GM18502 (cell line): ENCODE results near the gene TMEM147.

ENCODE experiments used
- ATAC-seq: cut with Tn5 transposase; IDR thresholded peaks from one replicate; pipeline ENCODE4 v1.9.1; 2021; ENCODE audit warnings: mild to moderate bottlenecking; ENCODE audit not compliant: unreplicated experiment, poor library complexity

Gene TMEM147

DNA sequence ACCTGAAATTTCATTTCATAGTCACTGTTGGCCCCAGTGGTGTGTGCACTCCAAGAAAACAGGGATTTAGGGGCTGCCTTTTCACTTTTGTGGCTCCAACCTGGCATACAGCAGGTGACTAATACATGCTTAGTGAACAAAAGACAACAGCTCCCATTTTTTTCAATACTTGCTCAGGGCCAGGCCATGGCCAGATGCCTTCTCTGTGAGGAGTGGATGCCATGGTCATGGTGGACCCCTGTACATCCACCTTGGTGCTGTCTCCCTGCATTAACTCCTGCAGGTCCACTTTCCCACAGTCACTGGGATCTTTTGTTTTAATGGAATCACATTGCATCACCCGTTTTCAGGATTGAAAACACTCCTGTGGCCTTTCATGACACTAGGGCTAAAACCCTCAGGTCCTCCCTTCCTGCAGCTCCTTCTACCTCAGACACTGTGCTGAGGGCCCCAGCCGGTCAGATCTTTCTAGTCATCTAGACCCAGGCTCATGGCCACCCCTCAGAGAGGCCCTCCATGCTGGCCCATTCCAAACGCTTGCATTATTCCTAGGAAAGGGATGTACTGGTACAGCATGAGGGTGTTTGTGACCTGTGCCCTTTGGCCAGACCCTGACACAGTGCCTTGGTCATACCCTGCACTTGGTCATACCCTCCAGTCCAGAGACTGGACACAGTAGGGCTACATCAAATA, 1.2 kb upstream of the TMEM147 start:
- no peak for ATAC-seq

DNA sequence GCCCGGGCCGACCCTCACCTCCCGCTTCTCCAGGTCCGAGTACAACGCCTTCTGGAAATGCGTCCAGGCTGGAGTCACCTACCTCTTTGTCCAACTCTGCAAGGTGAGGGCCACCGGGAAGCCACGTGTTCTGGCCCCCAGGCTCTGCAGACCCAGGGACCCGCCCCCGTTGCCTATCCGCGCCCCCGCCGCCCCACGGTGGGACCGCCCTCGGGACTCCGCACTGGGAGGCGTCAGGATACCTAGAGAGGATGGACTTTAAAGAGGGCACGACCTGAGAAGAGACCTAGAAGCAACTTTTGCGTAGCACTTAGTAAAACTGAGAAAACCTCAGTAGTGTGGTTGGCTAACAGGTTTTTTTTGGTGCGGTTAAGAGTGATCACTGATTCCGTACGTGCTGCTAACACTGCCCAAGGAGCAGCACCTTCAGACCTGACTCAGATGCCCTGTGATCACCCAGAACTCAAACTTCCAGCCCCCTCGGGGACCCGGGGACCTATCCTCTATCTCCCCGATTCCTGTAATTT, 492 bp downstream of the TMEM147 start:
- peak; percentile 51 for ATAC-seq

DNA sequence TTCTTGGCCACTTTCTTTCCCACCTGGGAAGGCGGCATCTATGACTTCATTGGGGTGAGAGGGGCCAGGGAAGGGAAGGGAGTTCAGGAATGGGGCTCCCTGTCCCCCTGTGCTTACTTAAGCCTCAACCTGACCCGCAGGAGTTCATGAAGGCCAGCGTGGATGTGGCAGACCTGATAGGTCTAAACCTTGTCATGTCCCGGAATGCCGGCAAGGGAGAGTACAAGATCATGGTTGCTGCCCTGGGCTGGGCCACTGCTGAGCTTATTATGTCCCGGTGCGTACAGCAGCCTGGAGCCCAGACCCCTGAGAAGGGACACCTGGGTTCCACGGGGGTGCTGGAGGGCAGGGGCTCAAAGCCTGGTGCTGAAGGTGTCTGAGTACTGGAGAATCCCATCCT, 1.1 kb downstream of the TMEM147 start:
- ATAC-seq: no peak

DNA sequence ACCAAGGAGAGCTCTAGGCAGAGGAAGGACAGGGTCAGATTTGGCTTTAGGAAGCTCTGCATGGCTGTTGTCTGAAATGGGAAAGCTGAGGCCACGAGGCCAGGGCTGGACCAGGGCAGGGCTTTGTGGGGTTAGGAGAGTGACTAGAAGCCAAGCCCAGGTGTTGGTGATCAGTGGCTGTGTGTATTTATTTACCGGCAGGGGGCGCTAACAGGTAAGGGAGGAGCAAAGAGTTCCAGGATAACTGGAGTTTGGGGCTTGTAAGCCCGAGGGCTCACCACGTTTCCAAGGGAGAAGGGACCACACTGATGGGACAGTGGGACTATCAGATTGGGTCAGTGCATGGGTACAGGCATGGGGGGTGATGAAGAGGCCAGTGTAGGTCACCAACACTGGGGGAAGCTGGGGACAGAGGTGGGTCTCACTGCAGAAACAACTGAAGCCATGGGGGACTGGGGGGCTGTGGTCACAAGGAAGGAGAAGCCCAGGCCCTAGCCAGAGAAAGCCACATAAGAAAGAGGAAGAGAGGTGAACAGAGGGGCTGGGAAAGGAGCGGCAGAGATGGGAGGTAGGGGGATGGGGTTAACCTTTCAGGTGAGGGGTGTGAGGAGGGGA, 3.9 kb downstream of the TMEM147 start:
- no peak for ATAC-seq

DNA sequence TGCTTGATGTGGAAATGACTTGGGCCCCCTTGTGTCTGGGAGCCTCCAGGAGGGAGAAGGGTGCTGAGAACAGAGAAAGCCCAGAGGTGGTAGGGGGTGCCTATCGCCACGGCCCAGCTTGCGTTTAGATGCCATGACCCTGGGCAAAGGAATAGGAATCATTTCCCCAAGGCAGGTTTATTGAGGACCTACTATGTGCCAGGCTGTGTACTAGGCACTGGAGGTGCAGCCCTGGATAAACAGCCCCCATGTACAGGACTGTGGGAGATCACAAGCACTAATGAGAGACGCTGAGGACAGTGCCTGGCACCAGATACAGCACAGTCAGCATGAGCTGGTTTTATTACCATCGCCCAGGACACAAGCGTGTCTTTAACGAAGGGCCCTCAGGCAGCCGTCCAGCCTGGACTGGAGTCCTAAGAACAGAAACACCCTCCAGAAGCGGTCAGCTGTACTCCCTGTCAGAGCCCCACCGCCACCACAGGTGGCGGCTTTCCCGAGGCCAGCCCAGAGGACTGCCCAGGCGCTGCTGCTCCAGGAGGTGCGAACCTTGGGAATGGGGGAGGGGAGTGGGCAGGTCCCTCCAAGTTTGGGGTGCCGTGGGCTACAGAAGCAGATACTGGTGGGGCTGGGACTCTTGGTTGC, 4.6 kb downstream of the TMEM147 start:
- no peak for ATAC-seq

DNA sequence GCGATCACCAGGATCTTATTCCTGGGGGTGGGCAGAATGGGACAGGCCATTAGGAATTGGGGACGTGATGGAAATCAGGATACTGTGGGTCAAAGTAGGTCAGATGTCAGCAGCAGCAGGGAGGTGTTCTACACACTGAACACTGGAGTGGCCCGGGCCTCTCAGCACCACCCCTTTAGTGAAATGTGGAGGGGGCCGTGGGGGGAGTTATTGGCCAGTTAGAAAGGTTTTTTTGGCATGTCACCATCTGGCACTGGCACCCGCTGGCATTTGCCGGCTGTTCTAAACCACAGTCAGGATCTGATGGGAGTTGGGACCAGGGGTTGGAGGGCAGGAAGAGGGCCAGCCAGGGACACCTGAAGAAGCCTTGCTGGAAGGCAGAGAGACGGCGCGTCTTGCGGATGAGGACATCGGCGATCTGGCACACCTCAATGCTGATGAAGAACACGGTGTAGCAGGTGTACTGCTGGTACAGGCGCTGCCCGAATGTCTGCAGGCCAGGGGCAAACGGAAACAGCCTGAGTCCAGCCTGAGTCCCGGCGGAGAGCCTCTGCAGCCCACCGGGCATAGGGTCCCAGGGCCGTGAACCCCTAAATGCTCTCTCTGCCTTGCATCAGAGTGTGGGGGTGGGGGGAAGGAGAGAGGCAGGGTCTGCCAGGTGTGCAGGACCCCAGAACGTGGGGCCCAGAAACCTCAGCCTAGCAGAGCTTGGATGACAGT, 5.8 kb downstream of the TMEM147 start:
- ATAC-seq: no peak

DNA sequence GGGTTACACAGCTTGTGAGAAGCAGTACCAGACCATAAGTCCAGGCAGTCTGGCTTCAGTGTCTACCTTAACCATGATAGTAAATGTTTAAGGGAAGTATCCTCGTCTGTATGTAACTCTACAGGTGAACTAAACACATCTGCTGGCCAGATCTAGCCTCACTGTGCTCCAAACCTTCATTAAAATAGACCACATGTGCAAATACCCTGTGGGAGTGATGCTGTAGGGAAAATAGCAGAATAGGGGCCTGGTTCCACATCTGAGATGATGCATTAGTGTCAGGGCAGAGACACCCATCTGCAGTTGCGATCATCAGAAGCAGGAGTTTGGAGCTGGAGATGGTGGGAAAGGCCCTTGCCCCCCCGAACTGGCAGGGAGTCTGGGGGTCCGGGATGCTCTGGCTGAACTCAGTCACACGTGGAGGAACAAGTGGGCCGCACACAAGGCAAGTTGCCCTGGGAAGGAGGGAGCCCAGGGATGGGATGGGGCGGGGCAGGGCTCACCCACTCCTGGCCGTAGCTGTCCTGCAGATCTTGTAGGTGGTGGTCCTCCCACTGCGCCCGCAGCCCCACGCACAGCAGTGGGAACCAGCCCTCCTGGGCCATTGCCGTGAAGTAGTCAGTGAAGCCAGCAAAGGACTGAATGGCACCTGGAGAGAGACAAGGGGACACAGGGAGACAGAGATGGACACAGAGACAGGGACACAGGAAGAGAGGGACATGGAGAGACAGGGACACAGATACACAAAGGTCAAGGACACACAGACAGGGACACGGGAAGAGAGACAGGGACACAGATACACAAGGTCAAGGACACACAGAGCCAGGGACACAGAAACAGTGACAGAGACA, 7.3 kb downstream of the TMEM147 start:
- ATAC-seq: no peak

DNA sequence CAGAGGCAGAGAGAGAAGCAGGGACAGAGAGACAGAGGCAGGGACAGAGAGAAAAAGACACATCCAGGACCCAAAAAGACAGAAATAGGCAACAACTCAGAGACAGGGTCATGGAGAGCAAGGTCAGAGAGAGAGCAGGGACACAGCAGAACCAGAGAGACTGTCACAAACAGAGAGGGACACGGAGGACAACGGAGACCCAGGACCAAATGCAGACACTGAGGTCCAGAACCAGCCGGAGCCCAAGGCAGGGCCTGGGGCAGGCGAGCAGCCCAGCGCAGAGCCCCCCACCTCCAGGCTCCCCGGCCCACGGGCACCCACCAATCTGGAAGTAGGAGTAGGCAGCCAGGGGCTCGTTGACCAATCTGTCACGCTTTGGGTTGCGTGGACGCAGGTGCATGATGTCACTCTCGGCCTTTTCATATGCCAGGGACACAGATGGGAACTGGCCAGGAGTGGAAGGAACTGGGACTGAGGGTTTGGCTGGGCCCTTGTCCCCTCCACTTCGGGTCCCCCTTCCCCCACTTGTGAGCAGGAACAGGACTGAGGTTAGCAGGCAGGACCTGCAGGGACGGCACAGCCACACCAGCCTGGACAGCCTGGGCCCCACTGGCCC, 8.1 kb downstream of the TMEM147 start:
- ATAC-seq: no peak

DNA sequence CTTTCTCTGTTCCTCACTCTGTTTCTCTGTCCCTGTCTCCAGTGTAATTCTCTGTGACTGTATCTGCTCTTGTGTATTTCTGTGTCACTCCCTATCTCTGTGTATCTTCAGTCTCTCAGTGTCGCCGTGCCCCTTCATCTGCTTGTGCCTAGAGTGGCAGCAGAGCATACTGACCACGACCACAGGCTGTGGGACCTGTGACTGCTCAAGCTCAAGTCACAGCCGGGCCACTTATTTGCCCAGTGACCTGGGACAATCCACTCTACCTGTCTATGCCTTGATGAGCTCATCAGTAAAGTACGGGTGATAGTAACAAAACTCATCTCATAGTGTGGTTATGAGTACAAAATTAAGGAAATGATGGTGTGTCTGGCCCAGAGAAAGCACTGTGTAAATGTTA, 8.7 kb downstream of the TMEM147 start:
- no peak for ATAC-seq

DNA sequence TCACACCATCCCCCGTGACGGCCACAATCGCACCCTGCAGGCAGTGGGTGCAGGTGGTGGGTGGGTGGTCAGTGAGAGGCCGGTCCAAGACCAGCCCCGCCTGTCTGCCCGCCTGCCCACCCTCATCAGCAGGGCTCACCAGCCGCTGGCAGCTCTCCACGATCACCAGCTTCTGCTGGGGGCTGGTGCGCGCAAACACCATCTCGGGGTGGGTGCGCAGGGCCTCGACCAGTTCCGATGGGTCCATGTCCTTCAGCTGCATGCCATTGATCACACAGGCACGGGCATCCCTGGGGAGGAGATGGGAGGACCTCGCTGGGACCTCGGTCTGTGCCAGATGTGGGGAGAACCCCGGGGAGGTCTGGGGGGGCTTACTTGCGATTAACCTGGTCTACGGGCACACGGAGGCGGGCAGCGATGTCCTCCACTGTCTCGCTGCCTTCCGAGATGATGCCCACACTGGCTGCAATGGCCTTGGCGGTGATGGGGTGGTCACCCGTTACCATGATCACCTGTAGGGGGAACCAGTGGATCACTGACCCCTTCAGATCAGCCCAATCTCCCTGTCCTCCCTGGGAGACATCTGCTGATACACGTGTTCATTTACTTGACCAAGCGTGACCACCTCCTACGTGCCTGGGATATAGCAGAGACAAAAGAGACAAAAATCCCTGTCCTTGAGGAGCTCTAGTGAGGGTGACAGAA, 10.0 kb downstream of the TMEM147 start:
- ATAC-seq: no peak

DNA sequence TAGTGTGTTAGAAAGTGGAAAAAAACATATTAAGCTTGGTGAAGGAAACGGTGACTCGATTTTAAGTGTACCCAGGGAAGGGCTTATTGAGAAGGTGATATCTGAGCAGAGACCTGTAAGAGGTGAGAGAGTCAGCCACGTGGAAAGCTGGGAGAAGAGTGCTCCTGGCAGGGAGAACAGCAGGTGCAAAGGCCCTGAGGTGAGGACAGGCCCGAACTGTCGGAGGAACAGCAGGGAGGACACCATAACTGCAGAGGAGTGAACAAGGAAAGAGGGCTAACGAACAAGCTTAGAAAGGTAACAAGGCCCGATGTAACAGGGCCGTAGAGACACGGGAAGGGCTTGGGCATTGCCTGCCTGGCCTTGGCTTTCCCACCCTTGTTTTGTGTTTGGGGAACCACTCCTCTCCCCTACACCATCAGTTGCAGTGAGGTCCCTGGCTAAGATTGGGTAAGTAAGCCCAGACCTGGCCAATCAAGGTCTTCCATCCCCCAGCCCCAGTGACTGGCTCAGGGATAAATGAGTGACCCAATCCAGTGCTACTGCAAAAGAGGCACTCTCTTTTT, 10.7 kb downstream of the TMEM147 start:
- no peak for ATAC-seq

DNA sequence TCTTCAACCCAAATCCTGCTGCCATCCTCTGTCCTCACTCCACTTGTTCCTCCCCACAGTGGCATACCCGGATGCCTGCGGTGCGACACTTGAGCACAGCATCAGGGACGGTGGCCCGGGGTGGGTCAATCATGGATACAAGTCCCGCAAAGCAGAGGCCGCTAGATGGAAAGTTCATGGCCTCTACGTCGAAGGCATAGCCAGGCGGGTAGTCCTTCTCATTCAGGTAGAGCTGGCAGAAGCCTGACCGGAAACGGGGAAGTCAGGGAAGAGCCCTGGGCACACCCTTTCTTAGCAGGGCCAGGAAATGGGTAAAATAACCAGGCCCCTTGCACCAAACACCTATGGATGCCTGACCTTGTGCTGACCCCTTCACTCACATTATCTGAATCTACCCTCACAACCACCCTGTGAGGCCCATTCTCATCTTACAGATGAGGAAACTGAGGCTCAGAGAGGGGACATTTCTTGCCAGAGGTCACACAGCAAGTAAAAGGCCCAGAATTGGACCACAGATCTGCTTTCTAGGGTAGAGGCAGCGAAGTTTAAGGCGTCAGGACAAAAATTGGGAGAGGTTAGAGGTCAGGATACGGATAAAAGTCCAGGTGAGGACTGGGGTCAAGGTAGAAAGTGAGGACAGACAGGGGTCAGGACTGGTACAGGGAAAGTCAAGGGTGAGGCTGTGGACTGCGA, 11.6 kb downstream of the TMEM147 start:
- no peak for ATAC-seq

DNA sequence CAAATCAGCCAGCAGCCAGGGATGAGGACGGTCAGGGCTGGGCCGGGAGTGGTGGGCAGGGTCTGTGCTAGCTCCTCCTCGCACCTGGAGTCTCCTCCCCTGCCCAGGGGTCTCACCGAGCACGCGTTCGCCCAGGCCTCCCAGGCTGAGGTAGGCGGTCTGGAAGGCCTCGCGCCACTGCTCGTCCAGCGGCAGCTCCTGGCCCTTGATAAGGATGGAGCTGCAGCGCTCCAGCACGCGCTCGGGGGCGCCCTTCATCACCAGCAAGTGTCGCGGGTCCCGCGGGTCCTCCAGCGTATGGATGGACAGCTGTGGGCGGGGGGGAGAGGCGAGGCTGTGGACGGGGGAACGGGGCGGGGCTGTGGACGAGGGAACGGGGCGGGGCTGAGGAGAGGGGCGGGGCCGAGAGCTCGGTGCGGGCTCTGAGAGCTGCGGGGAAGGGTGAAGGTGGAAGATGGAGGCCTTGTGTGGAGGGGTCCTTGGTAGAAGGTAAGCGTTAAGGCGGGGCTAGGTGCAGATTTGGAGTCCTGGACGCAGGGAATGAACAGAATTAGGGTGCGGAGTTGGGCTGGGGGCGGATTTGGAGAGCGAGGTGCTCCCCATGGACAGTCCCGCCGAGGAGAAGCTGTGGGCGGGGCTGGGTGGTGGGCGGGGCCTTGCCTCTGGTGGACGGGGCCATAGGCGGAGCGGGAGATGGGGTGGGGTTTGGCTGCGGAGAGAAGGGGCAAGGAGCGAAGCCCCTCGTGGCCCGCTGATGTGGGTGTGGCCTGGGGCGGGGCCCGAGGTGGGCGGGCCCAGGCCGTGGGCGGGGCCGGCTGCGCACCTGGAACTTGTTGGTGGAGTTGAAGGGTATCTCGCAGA, 12.3 kb downstream of the TMEM147 start:
- no peak for ATAC-seq

DNA sequence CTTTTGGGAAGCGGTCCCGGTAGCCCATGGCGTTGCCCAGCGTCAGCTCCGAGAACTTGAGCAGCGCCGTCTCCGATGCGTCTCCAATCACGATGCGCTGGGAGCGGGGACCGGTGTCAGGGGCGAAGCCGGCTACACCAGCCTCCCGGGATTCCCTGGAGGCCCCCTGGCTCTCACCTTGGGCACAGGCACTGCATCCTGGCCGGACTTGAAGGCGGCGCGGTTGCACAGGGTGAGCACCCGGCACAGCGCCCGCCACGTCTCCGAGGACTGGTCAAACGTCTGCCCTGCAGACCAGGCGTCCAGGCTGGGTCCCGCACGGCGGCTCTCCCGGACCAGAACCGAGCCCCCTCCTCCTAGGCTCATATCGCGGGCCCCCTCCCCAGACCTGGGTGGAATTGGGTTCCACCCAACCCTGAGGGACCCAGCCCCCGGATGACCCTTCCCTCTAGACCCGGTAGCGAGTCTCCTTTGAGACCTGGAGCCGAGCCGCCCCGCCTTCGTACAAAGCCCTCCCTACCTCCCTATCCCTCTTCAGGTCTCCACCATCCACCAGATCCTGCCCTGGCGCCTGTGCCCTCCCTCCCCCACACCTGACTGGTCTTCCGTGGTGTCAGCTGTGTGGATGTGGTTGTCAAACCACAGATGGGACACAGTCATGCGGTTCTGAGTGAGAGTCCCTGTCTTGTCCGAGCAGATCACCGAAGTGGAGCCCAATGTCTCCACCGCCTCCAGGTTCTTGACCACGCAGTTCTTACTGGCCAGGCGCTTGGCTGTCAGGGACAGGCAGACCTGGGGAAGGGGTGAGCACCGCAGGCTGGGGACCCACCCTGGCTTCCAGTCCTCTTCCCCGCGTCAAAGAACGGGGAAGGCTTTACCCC, 13.2 kb downstream of the TMEM147 start:
- ATAC-seq: no peak

DNA sequence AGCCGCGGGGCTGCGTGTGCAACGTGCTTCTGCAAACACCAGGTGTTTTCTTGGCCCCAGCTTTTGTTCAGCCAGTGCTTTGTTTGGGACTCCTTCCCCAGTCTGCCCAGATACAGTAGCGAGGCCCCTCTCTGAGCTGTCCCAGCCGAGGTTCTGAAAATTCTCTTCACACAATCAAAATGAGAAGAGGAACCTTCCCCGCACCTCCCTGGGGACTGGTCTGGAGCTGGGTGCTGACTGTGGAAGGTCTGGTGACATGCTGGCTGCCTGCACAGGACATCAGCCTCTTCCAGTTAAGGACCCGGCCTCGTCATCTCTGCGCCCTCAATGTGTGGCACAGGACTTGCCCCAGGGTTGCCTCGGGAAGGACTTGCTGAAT, 13.8 kb downstream of the TMEM147 start:
- no peak for ATAC-seq

DNA sequence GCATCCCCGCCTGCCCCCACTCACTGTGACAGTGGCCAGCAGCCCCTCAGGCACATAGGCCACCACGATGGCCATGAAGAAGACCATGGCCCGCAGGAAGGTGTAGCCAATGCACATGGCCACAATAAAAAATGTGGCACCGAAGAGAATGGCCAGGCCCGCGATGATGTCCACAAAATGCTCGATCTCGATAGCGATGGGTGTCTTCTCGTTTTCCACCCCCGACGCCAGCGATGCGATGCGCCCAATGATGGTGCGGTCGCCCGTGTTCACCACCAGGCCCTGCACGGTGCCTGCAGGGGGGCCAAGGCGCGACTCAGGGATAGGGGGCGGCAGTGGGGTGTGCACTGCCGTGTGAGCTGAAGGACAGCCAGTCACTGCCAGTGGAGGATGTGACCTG, 14.4 kb downstream of the TMEM147 start:
- no peak for ATAC-seq
